ENCODE measurements around the gene ZNF385C. TPM values are rescaled to one million over a fixed set of nuclear protein-coding genes. Genes with fewer than 3 reads are reported as not detected.
A peak's percentile ranks its signal among the peaks of the same experiment; 100 is the strongest.

ZNF385C gene
- total and polyA plus RNA-seq, 2 of the 13 experiments (the other 11 are each of a cell fraction or from before 2014, with no cell fraction given): 2.3 to 6.1 TPM

- TF ChIP-seq, protein P1, sequence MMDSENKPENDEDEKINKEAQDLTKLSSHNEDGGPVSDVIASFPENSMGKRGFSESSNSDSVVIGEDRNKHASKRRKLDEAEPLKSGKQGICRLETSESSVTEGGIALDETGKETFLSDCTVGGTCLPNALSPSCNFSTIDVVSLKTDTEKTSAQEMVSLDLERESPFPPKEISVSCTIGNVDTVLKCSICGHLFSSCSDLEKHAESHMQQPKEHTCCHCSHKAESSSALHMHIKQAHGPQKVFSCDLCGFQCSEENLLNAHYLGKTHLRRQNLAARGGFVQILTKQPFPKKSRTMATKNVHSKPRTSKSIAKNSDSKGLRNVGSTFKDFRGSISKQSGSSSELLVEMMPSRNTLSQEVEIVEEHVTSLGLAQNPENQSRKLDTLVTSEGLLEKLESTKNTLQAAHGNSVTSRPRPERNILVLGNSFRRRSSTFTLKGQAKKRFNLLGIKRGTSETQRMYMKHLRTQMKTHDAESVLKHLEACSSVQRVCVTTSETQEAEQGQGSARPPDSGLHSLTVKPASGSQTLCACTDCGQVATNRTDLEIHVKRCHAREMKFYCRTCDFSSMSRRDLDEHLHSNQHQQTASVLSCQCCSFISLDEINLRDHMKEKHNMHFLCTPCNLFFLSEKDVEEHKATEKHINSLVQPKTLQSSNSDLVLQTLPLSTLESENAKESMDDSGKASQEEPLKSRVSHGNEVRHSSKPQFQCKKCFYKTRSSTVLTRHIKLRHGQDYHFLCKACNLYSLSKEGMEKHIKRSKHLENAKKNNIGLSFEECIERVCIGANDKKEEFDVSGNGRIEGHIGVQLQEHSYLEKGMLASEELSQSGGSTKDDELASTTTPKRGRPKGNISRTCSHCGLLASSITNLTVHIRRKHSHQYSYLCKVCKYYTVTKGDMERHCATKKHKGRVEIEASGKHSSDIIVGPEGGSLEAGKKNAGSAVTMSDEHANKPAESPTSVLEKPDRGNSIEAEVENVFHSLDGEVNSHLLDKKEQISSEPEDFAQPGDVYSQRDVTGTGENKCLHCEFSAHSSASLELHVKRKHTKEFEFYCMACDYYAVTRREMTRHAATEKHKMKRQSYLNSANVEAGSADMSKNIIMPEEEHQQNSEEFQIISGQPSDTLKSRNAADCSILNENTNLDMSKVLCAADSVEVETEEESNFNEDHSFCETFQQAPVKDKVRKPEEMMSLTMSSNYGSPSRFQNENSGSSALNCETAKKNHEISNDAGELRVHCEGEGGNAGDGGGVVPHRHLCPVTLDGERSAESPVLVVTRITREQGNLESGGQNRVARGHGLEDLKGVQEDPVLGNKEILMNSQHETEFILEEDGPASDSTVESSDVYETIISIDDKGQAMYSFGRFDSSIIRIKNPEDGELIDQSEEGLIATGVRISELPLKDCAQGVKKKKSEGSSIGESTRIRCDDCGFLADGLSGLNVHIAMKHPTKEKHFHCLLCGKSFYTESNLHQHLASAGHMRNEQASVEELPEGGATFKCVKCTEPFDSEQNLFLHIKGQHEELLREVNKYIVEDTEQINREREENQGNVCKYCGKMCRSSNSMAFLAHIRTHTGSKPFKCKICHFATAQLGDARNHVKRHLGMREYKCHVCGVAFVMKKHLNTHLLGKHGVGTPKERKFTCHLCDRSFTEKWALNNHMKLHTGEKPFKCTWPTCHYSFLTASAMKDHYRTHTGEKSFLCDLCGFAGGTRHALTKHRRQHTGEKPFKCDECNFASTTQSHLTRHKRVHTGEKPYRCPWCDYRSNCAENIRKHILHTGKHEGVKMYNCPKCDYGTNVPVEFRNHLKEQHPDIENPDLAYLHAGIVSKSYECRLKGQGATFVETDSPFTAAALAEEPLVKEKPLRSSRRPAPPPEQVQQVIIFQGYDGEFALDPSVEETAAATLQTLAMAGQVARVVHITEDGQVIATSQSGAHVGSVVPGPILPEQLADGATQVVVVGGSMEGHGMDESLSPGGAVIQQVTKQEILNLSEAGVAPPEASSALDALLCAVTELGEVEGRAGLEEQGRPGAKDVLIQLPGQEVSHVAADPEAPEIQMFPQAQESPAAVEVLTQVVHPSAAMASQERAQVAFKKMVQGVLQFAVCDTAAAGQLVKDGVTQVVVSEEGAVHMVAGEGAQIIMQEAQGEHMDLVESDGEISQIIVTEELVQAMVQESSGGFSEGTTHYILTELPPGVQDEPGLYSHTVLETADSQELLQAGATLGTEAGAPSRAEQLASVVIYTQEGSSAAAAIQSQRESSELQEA (CRISPR knock-in tag; IDR thresholded peaks at IDR 0.05; ENCODE audit: not compliant biosample characterization): no peak
- 0 out of 2 replicates have a peak, but pooled peaks have one; percentile 30 for TF ChIP-seq RXRA (CRISPR knock-in tag; IDR thresholded peaks at IDR 0.05)
- TF ChIP-seq TGIF2 (CRISPR knock-in tag; IDR thresholded peaks at IDR 0.05): 0 out of 2 replicates have a peak, but pooled peaks have one; percentile 48
- no peak for TF ChIP-seq SCMH1 (CRISPR knock-in tag; IDR thresholded peaks at IDR 0.05; ENCODE audit: borderline replicate concordance)
- peak; percentile 33; the same call in 1 of the 2 replicates for TF ChIP-seq HMGXB3 (CRISPR knock-in tag; IDR thresholded peaks at IDR 0.05; ENCODE audit: borderline replicate concordance)
- TF ChIP-seq, protein P2, sequence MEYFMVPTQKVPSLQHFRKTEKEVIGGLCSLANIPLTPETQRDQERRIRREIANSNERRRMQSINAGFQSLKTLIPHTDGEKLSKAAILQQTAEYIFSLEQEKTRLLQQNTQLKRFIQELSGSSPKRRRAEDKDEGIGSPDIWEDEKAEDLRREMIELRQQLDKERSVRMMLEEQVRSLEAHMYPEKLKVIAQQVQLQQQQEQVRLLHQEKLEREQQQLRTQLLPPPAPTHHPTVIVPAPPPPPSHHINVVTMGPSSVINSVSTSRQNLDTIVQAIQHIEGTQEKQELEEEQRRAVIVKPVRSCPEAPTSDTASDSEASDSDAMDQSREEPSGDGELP (IDR thresholded peaks at IDR 0.05; ENCODE audit: borderline replicate concordance, low read depth): peak; percentile 57; the same call in 1 of the 2 replicates
- TF ChIP-seq REL (CRISPR knock-in tag; conservative IDR thresholded peaks at IDR 0.05): peak; percentile 51; the same call in 1 of the 2 replicates
- TF ChIP-seq ZFP91 (CRISPR knock-in tag; IDR thresholded peaks at IDR 0.05; ENCODE audit: borderline replicate concordance): peak; percentile 25; the same call in 1 of the 2 replicates
- peak; percentile 48; the same call in 1 of the 2 replicates for TF ChIP-seq MIXL1 (CRISPR knock-in tag; IDR thresholded peaks at IDR 0.05)
- TF ChIP-seq FOXA3 (CRISPR knock-in tag; IDR thresholded peaks at IDR 0.05): peak; percentile 81
- no peak for TF ChIP-seq ZFP36L2 (CRISPR knock-in tag; IDR thresholded peaks at IDR 0.05)
- TF ChIP-seq MED8 (CRISPR knock-in tag; IDR thresholded peaks at IDR 0.05; ENCODE audit: insufficient replicate concordance): no peak
- TF ChIP-seq ZNF75D (CRISPR knock-in tag; IDR thresholded peaks at IDR 0.05; ENCODE audit: borderline replicate concordance): no peak
Observed at GRCh38 chr17:42116705-42117396, 18.6 kb upstream of the ZNF385C start (continued).
